Measurements from ENCODE around the gene FBXO24.

DNA sequence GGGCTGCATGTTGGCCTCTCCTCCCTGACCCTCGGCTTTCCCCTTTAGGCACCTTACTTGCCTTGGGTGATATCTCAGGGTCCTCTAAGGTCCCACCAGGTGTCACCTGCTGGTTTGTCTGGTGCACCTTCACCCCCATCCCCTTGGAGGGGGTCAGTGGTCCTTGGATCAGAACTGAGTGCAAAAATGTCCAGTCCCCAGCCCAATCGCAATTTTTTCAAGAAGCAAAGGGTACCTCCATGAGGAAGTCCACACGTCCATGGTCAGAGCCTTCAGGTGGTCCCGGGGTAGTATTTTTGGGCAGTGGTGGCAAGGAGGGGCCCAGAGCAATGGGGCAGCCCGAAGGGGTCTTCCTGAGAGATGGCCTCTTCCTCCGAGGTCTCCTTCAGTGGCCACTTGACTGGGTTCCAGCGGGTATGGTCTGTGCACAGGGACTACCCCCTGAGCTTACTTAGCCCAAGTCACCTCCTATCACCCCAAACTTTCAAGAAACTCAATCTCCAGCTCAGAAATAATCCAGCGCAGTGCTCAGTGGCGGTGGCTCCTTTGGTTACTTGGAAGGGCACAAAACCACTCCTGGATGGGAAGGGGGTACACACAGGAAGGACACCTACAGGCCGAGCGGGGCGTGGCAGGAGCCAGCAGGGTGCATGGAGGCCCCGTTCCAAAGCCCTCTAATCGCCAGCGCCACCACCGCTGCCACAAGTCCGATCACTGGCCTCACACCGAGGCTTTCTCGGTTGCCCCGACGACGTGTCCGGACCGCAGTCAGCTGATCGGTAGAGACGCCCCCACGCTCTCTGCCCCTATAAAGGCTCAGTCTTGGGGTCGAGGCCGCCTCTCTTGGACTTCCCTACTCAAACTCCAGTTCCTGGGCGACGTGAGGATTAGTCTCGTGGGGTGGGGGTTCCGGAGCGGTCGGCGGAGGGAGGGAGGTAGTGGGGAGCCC lies 17.0 kb upstream of the FBXO24 start:
- TF ChIP-seq POLR2A (IDR thresholded peaks at IDR 0.05; ENCODE audit: low read depth, low read length): no peak
- TF ChIP-seq, protein P1, sequence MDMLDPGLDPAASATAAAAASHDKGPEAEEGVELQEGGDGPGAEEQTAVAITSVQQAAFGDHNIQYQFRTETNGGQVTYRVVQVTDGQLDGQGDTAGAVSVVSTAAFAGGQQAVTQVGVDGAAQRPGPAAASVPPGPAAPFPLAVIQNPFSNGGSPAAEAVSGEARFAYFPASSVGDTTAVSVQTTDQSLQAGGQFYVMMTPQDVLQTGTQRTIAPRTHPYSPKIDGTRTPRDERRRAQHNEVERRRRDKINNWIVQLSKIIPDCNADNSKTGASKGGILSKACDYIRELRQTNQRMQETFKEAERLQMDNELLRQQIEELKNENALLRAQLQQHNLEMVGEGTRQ (IDR thresholded peaks at IDR 0.05; ENCODE audit: low read depth, low read length): peak; percentile 35
- TF ChIP-seq, protein P2, sequence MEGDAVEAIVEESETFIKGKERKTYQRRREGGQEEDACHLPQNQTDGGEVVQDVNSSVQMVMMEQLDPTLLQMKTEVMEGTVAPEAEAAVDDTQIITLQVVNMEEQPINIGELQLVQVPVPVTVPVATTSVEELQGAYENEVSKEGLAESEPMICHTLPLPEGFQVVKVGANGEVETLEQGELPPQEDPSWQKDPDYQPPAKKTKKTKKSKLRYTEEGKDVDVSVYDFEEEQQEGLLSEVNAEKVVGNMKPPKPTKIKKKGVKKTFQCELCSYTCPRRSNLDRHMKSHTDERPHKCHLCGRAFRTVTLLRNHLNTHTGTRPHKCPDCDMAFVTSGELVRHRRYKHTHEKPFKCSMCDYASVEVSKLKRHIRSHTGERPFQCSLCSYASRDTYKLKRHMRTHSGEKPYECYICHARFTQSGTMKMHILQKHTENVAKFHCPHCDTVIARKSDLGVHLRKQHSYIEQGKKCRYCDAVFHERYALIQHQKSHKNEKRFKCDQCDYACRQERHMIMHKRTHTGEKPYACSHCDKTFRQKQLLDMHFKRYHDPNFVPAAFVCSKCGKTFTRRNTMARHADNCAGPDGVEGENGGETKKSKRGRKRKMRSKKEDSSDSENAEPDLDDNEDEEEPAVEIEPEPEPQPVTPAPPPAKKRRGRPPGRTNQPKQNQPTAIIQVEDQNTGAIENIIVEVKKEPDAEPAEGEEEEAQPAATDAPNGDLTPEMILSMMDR (conservative IDR thresholded peaks at IDR 0.05; ENCODE audit: low read depth, low read length): peak; percentile 24; the same call in 1 of the 2 replicates
- no peak for TF ChIP-seq NFE2L2 (IDR thresholded peaks at IDR 0.05; ENCODE audit: low read depth, low read length)

All from IMR-90 (cell line).